Stimulated activated CD8-positive, alpha-beta memory T cell treated with anti-CD3 and anti-CD28 coated beads, Interleukin-4, amount 100 ng/mL, for 48 hours (primary cell): ENCODE measurements around the gene GLIS1.

ENCODE experiments used
- DNase-seq: peaks from one replicate; pipeline ENCODE4 v3.0.0-alpha.2; 2020

GLIS1 gene

GRCh38 chr1:53542551-53542950, 196.4 kb downstream of the GLIS1 start:
- DNase-seq = no peak

- DNase-seq = no peak
These were observed 197.0 kb downstream of the GLIS1 start for GRCh38 chr1:53541761-53542550.

GRCh38 chr1:53541263-53541625, 197.7 kb downstream of the GLIS1 start:
- DNase-seq = no peak

- DNase-seq = no peak
These were observed 198.2 kb downstream of the GLIS1 start for GRCh38 chr1:53540604-53541262.

GRCh38 chr1:53539711-53540603, 199.0 kb downstream of the GLIS1 start:
- DNase-seq = no peak

- DNase-seq = no peak
These were observed 199.7 kb downstream of the GLIS1 start for GRCh38 chr1:53539226-53539625.

- DNase-seq = no peak
These were observed 202.4 kb downstream of the GLIS1 start for GRCh38 chr1:53536606-53537005.

- DNase-seq = no peak
These were observed 203.1 kb downstream of the GLIS1 start for GRCh38 chr1:53535846-53536245.

- DNase-seq = no peak
These were observed 203.7 kb downstream of the GLIS1 start for GRCh38 chr1:53535226-53535625.

- no peak for DNase-seq
These were observed 206.1 kb downstream of the GLIS1 start for GRCh38 chr1:53532912-53533311.

- no peak for DNase-seq
These were observed 206.6 kb downstream of the GLIS1 start for GRCh38 chr1:53532377-53532776.

- no peak for DNase-seq
These were observed 208.4 kb downstream of the GLIS1 start for GRCh38 chr1:53530550-53530949.

GRCh38 chr1:53529555-53529954, 209.4 kb downstream of the GLIS1 start:
- no peak for DNase-seq

GRCh38 chr1:53527368-53527767, 211.6 kb downstream of the GLIS1 start:
- no peak for DNase-seq

GRCh38 chr1:53526451-53527101, 212.4 kb downstream of the GLIS1 start:
- DNase-seq = no peak

GRCh38 chr1:53525595-53525994, 213.4 kb downstream of the GLIS1 start:
- DNase-seq = no peak

- DNase-seq = no peak
These were observed 214.3 kb downstream of the GLIS1 start for GRCh38 chr1:53524428-53525375.

- DNase-seq = no peak
These were observed 216.9 kb downstream of the GLIS1 start for GRCh38 chr1:53521924-53522552.

- no peak for DNase-seq
These were observed 218.5 kb downstream of the GLIS1 start for GRCh38 chr1:53520481-53520880.

GRCh38 chr1:53519421-53519820, 219.5 kb downstream of the GLIS1 start:
- no peak for DNase-seq

- DNase-seq = no peak
These were observed 220.2 kb downstream of the GLIS1 start for GRCh38 chr1:53518775-53519174.
